ENCODE data around the gene S1PR1.

Gene S1PR1

DNA sequence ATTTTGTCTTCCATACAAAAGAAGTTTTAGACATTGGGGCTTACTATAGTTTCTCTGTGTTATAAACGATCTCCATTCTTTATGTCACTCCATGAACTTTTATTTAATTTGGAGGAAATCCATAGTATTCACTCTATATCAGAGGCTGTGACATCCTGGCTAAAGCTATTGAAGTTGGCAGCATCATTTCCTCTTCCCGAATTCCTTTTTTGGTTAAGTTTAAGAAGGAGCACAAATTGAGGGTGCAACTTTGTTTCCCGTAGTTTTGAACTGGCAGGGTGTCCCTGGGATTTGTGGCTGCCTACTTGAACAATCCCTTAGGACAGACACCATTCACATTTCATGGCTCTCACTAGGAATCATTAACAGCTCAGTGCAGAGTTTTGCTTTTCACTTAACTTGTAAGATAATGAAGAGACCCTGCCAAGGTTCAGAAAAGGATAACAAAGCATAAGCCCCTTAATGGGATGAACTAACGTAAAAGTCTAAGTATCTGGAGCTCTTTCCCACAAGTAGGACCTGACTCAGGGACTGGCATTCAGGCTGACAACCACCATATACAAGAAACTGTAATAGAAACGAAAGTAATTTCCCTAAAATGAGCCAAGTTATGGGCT, 13.9 kb downstream of the S1PR1 start:
- no peak for DNase-seq (ENCODE audit: extremely low read depth, low read depth)
- TF ChIP-seq, protein P1, sequence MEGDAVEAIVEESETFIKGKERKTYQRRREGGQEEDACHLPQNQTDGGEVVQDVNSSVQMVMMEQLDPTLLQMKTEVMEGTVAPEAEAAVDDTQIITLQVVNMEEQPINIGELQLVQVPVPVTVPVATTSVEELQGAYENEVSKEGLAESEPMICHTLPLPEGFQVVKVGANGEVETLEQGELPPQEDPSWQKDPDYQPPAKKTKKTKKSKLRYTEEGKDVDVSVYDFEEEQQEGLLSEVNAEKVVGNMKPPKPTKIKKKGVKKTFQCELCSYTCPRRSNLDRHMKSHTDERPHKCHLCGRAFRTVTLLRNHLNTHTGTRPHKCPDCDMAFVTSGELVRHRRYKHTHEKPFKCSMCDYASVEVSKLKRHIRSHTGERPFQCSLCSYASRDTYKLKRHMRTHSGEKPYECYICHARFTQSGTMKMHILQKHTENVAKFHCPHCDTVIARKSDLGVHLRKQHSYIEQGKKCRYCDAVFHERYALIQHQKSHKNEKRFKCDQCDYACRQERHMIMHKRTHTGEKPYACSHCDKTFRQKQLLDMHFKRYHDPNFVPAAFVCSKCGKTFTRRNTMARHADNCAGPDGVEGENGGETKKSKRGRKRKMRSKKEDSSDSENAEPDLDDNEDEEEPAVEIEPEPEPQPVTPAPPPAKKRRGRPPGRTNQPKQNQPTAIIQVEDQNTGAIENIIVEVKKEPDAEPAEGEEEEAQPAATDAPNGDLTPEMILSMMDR (IDR thresholded peaks at IDR 0.05; ENCODE audit: low read depth, low read length), result no peak

DNA sequence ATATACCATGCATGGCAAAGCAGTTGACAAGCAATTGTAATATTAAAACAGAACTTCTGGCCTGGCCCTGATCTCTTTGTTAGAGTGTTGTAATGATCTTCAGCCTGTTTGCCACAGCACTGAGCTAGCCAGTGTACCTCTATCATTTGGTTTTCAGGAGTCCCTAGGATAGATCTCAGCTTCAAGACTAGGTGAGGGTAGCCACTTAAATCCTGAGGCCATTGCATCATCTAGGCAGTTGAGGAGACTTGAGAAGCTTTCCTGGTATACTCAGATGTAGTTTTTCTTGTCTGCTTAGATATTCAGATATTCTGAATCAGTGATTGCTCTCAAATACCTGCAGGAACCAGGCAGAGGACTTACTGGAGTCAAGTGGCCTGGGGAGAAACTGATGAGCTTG, 14.7 kb downstream of the S1PR1 start:
- TF ChIP-seq, protein P1 (IDR thresholded peaks at IDR 0.05; ENCODE audit: low read depth, low read length), result no peak
- no peak for DNase-seq (ENCODE audit: extremely low read depth, low read depth)

DNA sequence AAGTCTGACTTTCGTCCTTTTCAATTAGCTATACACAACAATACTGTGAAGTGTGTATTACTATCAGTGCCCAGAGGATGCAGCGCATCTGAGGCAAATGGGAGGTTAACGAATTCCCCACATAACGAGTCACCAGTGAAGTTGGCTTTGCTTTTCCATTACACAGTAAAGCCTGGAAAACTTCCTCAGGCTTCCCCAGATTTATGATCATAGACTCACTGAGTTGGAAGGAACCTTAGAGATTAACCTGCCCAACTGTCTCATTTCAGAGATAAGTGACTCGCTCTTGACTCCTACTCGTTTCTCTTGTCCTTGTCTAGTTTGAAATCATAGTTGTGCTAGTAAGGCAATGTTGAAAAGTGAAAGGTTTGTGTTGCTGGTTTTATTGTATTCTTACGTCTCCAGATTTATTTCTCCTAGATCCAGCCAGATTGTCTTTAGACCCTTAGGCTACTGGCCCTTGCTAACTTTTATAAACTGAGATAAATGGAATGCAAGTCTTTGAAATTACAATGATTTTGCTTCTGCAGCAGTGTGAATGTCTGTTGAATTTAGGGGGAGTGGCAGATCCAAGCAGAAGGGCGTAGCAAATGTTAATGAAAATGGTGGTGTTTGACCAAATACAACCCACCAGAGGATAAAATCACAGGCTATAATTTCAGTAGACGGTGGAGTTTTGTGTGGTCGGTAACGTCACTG, 17.3 kb downstream of the S1PR1 start:
- DNase-seq (ENCODE audit: extremely low read depth, low read depth), result no peak
- TF ChIP-seq, protein P1 (IDR thresholded peaks at IDR 0.05; ENCODE audit: low read depth, low read length), result no peak

DNA sequence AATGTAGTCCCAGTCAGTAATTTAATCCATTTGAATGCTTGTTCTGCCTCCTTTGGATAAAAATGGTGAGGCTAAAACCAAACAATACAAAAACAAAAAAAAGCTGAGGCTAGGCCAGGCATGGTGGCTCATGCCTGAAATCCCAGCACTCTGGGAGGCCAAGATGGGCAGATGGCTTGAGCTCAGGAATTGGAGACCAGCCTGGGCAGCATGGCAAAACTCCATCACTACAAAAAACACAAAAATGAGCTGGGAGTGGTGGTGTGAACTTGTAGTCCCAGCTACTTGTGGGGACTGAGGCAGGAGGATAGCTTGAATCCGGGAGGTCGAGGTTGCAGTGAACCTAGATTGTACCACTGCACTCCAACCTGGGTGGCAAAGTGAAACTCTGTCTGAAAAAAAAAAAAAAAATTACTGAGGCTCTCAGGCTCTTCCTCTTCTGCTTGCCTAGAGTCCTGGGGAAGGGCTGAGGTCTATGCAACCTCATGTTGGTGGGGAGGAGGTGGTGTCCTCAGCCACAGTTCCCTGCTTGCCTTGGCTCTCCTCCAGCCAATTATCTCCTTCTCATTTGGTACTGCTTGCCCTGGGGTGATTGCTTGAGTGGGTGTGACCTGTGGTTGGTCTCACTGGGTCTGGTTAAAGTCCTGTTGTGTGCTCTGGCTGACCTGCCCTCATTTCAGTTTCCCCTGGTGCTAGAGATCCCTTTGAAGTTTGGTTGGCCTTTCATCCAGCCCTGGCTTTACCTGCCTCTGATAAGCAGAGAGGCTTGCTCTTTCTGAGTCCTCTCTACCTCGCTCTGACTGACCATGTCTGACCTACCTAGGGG, 20.9 kb downstream of the S1PR1 start:
- no peak for DNase-seq (ENCODE audit: extremely low read depth, low read depth)

DNA sequence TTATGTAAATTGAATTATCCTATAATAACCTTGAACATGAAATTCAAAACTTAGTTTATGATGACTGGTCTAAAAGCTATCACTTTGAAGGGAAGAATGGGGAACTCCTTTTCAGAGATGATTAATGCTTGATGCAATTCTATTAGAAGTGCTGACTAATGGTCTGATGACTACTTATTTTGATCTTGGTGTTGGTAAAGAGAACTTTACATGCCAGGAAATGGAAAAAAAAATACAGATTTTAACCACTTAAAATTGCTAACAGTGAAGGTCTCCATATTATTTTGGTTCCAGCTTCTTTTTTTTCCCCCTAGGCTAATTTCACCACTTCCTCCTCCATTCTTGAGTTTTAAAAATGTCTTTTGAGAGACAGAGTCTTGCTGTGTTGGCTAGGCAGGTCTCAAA, 22.9 kb downstream of the S1PR1 start:
- peak; percentile 39 for DNase-seq (ENCODE audit: extremely low read depth, low read depth)

More for the DNA sequence above, 20.9 kb downstream of the S1PR1 start:
- TF ChIP-seq, protein P1 (IDR thresholded peaks at IDR 0.05; ENCODE audit: low read depth, low read length), result no peak

DNA sequence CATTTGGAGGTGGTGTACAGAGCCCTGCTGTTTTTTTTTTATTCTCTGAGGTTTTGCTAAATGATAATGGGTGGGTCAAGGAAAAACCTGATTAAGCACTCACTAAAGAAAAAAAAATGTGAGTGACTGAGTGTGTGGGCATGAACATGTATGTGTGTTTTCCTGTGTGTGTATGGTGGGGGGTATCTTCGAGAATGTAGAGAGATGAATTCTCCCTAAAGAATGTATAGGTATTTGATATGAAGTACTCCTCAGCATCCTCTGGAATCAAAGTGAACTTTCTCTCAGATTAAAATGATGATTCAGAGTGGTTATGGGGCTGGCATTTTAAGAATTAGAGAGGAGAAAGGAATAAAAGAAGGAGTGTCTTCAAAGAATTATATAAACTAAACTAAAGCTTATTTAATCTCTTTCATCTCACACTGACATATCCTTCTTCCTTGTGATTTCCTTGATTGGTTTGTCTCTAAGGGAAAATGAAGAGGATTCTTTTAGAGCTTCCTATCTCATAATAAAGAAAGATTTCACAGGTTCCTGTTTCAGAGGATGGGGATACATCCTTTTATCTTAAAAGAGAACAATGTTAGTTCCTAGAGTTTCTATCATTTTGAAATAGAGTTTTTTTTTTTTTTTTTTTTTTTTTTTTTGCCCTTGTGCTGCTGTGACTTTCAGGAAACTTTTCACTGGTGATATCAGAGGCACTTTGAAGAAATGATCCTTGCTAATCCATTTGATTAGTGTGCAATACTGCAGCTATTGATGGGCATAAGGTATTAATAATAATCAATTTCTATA, 23.9 kb downstream of the S1PR1 start:
- TF ChIP-seq, protein P1 (IDR thresholded peaks at IDR 0.05; ENCODE audit: low read depth, low read length), result no peak
- no peak for DNase-seq (ENCODE audit: extremely low read depth, low read depth)

More for the DNA sequence above, 22.9 kb downstream of the S1PR1 start:
- TF ChIP-seq, protein P1 (IDR thresholded peaks at IDR 0.05; ENCODE audit: low read depth, low read length), result no peak
